Measurements from ENCODE around the gene PRRG2.

The PRRG2 gene

DNA sequence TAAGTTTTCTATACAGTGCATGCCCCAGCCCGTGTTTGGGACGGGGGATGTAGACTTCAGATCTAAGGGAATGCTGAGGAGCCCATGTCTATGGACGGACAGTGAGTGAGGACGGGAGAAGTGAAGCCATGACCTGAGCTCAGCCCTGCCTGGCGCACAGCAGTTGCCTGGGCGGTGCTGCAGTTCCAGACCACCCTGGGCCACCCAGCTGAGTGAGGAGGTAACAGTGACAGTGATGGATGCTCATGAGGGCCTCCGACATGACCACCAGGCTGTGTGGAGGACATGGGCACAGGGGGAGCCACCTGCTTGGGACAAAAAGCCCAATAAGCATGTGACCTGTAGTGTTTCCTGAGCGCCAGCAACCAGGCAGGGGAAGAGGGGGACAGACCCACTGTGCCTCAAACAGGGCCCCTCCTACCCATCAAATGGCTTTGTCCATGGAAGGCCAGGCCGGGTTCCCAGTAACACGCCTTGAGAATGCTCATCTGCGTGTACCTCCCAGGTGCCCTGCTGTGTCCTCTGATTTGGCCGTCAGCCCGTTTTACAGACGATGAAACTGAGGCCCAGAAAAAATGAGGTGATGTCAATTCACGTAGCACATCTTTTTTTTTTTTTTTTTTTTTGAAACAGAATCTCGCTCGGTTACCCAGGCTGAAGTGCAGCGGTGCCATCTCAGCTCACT is 23.3 kb upstream of the PRRG2 start:
- no peak for DNase-seq (ENCODE audit: low read depth in 2 of 2)

DNA sequence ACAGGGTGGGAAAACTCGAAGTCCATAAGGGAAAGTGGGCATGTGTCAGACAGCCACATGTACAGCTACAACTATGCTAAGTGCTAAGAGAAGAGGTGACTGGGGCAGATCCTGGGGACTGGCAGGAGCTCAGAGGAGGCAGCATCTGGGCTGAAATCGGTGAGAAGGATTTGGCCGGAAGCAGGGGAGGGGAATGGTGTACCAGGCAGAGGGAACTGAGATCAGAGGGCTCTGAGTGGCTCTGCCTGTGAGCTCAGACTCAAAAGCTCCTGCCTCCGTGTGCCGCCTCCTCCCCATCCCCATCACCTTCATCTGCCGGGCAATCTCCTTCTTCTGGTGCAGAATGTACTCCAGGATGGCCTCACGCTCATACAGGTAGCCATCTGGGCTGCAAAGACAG is 22.5 kb upstream of the PRRG2 start:
- DNase-seq (ENCODE audit: low read depth in 2 of 2) = no peak

DNA sequence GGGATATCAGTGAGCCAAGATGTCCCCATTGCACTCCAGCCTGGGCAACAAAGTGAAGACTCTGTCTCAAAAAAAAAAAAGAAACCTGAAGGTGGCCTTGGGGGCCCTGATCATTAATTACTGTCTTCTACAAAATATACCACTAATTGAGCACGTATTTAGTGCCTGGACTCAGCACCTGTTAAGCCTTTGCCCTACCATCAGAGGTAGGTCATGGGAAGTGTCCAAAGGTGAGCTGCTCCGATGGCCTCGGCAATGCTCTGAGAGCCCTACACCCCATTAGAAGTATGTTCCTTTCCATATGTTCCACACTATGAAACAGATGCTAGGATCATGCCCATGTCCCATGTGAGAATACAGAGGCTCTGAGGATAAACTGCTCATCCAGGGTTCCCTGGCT is 21.7 kb upstream of the PRRG2 start:
- DNase-seq (ENCODE audit: low read depth in 2 of 2) = no peak

DNA sequence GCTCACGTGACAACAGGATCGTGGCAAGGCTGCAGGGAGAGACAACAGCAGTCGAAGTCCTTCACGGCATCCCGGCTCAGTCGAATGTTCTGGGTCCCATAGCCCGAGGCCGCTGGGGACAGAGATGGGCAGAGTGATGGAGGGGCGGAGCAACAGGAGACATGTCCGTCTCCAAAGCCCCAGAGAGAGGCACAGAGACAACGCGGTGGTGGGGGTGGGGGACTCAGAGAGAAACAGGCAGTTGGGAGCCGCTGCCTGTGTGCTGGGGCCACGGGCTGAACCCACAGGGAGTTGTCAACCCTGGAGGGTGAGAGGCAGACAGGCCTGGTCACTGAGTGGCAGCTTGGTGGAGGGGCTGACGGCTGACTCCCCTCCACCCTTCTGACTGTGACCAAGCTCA is 21.2 kb upstream of the PRRG2 start:
- DNase-seq (ENCODE audit: low read depth in 2 of 2) = no peak

DNA sequence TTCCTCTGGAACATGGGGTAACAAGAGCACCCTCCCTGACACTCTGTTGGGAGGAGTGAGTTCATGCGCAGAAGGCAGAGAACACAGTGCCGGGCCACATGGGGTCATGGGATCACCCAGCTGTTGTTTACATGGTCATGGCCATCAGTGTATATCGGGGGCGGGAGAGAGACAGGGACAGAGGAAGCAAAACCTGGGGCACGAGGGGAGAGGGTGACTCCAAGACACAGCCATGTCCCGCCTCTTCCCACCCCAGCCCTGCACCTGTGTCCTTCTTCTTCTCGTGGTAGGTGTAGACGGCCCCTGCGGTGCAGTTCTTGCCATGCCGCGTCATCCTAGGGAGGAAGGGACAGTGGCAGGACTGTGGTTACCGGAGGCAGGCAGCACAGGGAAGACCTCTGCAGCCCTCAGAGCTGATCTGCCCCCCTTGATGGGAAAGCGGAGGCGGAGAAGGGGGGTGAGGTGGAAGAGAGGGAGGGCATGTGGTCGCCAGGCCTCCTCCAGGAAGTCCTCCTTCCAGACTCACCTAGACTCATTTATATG is 20.7 kb upstream of the PRRG2 start:
- no peak for DNase-seq (ENCODE audit: low read depth in 2 of 2)

DNA sequence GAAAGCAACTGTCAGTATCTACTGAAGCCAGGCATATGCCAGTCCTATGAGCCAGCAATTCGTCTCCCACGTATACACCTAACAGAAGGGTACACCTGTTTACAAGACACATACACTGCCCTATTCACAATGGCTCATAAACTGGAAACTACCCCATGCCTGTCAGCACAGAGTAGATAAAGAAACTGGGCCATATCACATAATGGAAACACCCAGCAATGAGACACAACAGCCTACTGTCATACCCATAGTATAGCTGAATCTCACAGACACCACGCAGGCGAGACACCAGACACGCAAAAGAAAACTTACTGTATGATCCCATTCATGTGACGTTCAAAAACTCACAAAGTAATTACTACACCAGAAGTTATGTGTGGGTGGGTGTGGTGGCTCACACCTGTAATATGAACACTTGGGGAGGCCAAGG is 16.5 kb upstream of the PRRG2 start:
- DNase-seq (ENCODE audit: low read depth in 2 of 2) = no peak

DNA sequence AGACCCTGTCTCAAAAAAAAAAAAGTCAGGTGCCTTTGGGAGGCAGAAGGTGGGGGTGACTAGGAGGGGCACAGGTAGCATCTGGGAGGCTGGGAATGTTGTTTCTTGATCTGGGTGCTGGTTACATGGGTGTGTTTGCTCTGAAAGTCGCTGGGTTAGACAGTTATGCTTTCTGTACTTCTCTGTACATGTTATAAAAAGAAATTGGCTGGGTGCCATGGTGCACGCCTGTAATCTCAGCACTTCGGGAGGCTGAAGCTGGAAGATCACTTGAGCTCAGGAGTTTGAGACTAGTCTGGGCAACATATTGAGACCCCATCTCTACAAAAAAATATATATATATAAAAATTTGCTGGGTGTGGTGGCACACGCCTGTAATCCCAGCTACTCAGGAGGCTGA is 15.9 kb upstream of the PRRG2 start:
- no peak for DNase-seq (ENCODE audit: low read depth in 2 of 2)

DNA sequence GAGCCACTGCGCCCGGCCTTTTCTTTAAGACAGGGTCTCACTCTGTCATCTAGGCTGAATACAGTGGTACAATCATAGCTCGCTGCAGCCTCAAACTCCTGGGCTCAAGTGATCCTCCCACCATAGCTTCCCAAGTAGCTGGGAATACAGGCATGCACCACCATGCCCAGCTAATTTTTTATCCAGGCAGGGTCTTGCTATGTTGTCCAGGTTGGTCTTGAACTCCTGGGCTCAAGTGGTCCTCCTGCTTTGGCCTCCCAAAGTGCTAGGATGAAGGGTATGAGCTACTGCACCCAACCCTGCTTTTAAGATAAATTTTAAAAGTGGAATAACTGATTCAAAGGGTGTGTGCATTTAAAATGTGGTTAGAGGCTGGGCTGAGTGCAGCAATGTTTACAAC is 14.8 kb upstream of the PRRG2 start:
- no peak for DNase-seq (ENCODE audit: low read depth in 2 of 2)

DNA sequence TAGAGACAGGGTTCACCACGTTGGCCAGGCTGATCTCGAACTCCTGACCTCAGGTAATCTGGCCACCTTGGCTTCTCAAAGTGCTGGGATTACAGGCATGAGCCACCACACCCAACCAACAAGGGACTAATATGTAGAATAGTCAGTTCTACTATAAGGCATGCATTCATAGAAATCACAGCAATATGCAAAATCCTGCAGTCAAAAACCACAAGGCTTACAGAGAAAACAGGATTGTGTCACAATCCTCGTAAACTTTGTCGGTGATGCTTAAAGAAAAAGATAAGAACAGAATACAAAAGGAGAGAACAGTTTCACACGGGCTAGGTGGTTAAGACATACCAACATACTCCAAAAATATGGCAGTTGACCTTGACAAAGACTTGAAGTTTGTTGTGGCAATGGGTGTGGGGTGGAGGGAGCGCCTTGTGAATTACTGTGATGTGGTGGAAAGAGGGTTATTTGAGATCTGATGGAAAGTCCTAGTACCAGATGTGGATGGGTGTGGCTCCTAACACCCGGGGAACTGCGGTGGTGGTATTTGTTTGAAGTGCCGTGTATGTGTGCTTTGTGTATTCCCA is 13.2 kb upstream of the PRRG2 start:
- peak in 1 of 2 experiments; percentile 30 for DNase-seq (ENCODE audit: low read depth in 2 of 2)

DNA sequence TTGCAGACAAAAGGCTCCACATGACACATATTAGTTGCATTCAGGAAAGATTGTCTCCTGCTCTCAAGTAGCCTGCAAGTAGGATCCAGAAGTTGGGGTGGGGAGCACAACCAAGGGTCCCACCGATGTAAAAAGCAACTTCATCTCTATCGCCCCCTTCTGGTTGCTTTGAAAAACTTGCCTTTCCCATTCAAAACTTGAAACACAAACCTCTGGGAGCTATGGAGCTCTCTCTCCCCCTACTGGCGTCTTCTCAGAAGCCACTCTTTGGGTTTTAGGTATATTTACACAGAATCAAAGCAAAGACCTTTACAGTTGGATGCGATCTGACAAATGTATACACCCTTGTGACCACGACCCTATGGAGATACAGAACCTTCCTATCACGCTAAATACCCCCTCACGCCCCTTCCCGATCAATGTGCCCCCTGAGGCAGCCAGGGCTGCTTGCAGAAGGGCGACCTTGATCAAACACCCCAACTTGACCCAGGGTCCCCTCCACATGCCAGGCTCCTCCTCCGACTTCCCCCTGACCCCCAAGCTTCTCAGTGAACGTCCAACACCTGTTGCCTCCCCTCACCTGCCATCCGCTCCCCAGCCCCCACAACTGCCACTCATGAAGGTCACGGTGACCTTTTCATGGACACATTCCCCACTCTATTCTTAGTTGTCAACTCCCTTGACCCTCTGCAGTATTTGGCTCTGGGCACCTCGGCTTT is 10.8 kb upstream of the PRRG2 start:
- peak in 1 of 2 experiments; percentile 50 for DNase-seq (ENCODE audit: low read depth in 2 of 2)

DNA sequence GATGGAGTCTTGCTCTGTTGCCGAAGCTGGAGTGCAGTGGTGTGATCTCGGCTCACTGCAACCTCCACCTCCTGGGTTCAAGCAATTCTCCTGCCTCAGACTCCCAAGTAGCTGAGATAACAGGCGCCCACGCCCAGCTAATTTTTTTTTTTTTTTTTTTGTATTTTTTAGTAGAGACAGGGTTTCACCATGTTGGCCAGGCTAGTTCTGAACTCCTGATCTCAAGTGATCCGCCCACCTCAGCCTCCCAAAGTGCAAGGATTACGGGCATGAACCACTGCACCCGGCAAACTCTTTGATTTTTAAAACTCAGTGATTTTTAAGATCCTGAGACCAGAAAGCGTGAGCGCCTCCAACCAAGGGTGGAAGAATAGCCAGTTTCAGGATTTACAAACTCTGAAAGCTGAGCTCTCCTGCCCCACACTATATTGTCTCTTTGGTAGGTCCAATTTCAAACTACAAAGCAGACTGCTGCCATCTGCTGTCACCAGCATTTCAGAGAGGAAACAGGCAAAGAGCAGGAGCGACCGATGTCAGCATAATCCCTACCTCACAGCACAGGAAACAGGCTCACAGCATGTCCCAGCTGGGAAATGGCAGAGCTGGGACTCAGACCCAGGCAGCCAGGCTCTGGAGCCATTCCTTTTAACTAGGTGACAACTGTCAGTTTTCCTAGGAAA is 10.0 kb upstream of the PRRG2 start:
- DNase-seq (ENCODE audit: low read depth in 2 of 2) = no peak

DNA sequence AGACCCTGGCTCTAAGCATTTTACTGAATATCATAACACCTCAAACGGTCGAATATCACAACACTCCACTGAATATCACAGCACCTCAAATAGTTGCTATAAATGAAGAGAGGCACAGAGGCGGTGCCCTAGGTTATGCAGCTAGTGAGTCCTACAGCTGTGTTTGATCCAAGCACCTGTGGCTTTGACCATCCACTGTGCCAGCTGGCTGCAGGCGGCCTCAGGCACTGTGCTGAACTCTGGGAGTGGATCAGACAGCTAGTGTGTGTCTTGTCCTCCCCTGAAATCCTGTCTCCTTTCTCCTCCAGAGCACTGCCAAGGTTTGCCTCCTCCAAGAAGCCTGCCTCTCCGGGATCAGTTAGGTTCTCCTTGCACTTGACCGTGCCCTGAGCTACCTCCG is 8.1 kb upstream of the PRRG2 start:
- DNase-seq (ENCODE audit: low read depth in 2 of 2) = no peak

DNA sequence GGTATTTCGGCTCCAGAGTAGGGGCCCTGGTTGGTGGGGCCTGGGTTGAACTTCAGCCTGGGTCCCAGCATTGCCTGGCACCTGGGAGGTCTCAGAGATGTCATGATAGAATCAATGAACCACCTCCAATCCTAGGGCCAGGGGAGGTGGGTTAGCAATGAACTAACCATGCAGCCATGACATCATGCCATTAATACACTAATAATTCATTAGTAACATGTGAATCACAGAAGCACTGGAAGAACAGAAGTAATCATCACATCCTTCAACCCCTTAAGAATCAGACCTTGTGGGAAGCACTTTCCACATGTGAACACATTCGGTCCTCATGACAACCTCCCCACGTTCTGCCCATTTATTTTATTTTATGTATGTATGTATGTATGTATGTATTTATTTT is 7.7 kb upstream of the PRRG2 start:
- DNase-seq (ENCODE audit: low read depth in 2 of 2) = no peak

DNA sequence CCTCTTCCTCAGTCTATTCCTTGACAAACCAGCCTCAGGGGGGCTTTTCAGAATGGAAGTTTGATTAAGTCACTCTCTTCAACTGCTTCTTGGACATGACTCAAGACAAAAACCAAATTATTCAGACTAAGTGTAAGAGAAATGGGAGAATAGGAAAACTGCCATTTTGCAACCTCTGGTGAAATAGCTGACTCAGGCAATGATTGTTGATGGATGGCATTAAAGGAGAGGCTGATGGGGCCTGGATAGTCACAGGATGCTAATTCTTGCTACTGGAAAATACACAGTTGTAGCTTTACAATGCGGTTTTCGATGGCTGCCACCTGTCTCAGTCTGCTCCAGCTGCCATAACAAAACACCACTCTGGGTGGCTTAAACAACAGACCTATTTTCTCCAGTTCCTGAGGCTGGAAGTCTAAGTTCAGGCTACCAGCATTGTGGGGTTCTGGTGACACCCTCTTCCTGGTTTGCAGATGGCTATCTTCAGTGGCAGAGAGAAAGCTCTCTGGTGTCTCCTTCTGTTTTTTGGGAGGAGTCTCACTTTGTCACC is 6.8 kb upstream of the PRRG2 start:
- DNase-seq (ENCODE audit: low read depth in 2 of 2) = no peak

DNA sequence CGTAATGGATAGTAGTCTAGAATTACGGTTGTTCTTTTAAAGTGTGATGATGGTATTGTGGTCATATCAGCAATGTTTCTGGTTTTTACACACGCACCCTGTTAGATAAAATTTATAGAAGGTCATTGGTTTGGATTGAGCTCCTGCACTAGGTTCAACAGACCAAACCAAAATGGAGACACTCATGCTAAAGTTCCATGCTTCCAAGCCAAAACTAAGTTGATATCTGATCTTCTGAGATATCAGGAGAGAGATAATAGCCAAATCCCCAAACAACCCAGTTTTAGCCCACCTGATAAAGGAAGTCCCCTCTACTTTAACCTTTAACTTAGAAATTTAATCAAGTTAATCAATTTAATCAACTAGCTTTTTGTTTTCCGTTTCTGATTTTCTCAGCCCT is 1.9 kb upstream of the PRRG2 start:
- DNase-seq (ENCODE audit: low read depth in 2 of 2) = no peak

DNA sequence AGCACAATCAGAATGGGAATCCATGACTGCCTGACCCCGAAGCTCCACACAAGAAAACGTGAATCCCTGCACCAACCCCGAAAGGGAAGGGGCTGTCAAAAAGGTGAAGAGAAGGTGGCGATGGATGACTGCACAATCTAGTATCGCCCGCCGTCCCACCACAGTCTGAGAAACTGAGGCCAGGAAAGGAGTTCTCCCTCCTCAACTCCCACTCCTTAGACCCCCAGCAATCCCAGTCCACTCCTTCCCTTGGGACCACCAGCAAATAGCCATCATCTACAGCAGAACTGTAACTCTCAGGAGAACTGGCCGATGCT is 1.2 kb upstream of the PRRG2 start:
- DNase-seq (ENCODE audit: low read depth in 2 of 2) = no peak

DNA sequence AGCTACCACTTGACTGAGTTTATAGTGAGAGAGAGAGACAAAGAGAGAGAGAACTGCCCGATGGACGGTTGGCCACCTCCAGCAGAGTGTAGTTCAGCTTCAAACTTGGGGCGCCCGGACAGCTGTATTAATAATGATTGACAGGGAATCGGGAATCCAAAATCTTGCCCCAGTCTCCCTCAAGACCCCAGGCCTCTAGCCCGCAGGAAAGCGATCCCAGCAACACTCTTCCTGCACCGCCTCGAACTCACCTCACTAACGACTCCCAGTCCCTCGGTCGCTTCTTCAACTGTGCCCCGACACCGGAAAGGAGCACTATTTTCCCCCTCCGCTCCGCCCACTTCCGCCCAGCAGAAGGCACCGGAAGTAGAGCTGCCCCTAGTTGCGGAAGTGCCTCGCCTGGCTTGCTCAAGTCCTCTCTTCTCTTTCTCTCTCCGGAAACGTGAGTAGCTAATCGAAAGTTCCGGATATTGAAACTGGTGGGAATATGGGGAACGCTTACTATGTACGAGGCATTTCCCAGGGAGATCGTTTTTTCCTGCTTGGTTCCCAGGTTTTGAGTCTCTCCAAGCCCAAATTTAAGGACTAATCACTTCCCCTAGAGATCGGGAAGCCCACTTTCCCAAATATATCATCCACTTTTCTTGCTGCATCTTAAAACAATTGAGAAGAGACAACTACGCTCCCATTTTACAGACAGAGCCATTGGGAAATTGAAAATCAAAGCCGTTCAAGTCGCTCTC is 681 bp upstream of the PRRG2 start, which contains the start of gene NOSIP:
NOSIP (minus strand) TSS at position 293 of the 743 bp plus-strand sequence. CDS start 19,865 bp downstream, outside the sequence.
- DNase-seq (ENCODE audit: low read depth in 2 of 2) = peak; percentile 95 to 97

DNA sequence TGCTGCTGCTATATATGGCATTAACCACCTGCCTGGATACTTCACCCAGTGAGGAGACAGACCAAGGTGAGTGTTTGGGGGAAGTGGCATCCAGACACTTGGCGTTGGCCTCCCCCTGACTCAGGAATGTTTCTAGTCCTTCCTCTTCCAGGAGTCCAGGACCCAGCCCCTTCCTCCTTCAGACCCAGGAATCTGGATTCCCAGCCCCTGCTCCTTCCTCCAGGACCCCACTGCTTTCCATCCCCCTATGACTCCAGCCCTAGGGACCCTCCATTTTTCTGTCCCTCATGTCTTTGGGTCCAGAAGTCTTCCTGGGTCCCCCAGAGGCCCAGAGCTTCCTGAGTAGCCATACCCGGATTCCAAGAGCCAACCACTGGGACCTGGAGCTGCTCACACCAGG is 2.1 kb downstream of the PRRG2 start:
- no peak for DNase-seq (ENCODE audit: low read depth in 2 of 2)

DNA sequence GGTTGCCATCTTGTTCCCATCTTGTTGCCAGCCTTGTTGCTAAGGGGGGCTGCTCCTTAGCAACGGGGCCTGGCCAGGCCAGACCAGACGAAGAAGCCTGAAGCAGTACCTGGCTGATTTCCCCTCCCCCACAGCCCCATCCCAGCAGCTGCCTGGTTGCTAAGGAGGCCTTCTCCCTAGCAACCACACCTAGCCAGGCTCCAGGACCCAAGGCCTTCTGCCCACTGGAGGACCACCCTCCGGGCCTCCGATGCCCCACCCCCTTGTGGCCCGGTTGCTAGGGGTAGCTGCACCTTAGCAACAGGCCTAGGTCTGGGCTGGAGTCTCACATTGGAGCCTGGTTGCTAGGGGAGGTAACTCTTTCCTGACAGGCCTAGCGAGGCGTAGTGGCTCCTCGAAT is 3.9 kb downstream of the PRRG2 start:
- no peak for DNase-seq (ENCODE audit: low read depth in 2 of 2)

DNA sequence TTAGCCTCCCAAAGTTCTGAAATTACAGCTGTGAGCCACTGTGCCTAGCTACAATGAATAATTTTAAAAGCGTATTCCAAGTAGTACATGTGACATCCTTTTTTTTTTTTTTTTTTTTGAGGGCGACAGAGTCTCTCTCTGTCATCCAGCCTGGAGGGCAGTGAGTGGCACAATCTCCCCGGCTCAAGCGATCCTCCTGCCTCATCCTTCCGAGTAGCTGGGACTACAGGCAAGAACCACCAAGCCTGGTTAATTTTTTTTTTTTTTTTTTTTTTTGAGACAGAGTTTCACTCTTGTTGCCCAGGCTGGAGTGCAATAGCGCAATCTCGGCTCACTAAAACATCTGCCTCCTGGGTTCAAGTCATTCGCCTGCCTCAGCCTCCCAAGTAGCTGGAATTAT is 6.1 kb downstream of the PRRG2 start:
- no peak for DNase-seq (ENCODE audit: low read depth in 2 of 2)

DNA sequence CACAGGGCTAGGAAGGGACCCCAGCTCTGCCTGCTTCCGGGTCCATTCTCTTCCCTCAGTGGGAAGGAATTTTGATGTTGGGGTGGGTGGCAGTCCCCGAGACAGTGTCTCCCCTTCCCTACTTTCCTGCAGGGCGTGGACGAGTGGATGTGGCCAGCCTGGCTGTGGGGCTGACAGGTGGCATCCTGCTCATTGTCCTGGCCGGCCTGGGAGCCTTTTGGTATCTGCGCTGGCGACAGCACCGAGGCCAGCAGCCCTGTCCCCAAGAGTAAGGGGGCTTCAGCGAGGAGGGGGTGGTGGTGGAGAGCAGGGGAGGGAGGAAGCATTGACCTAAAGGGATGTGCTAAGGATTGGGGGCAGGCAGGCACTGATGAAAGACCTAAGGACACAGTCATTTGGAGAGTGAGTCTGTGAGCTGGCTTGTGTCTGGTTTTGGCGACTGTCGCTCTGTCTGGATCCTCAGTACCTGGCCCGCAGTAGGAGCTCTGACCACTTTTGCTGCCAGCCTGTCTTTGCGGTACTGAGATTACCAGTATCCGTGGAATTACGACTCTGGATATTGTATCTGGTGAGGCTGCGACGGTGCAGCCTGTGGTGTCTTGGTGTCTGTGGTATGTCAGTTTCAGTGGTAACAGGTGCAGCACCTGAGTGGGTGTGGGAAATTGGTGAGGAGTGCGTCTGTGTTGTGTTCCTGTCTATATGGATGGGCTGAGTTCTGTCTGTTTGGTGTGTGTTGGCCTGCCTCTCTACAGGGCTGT is 7.4 kb downstream of the PRRG2 start:
- DNase-seq (ENCODE audit: low read depth in 2 of 2) = peak in 1 of 2 experiments; percentile 37

Measured in stimulated activated CD4-positive, alpha-beta T cell treated with anti-CD3 and anti-CD28 coated beads, Interleukin-12 subunit alpha, Interleukin-12 subunit beta, amount 100 ng/mL, for 24 hours (primary cell).